NCI-H1930 (cell line): ENCODE data around the gene RPL22L1.
A peak's percentile ranks its signal among the peaks of the same experiment; 100 is the strongest.
"Not testable (repeated sequence)": the region's sequence is repeated elsewhere in the genome, so short reads cannot be mapped to it uniquely, and the experiment has no call there.

Experiments used
- DNase-seq, 2 experiments: peaks; one replicate each; lab custom pipeline; 2025; lab: John Stamatoyannopoulos, UW

RPL22L1 gene

DNA sequence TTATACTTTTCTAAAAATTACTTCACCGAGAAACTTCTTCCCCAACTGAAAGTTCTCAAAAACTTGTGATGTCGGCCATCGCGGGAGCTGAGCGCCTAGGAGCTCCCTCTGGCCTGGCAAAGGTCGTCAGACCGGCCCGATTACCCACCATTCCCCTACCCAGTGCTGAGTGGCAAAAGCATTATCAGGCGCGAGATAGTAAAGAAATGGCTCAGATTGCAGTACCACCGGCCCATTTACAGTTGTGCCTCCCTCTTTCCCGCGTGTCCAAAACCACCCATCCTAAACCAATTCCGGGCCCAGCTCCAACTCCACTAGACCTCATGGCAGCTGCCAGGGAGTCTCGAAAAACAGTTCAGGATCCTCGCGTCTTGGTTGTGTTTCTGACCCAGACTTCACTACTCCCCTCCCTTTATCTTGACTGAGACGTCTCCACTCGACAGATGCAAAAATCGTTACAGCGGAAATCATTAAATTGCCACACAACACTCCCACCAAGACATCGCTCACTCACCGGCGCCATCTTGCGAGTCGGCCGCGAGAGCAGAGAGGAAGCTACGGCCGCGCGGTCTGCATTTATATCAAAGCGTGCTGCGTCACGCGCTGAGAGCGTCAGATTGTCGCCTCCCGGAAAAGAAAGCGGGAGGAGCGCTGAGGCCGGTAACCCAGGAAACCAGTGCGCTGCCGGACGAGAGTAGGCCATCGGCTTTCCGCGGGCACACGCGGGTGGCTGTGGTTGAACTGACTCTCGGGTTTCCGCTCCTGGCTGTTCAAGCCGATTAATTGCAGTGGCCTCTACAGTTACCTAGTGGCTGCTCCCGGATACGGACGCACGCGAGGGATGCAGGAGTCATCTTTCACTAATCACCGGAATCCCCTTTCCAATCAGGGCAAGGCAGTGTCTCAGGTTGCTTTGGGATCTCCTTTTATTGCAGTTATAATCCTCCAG lies at the start of gene RPL22L1:
TSS of gene RPL22L1 (minus strand) at position 551 of the 949 bp plus-strand sequence. CDS start at position 523, 28 bp downstream.
- DNase-seq: no peak

DNA sequence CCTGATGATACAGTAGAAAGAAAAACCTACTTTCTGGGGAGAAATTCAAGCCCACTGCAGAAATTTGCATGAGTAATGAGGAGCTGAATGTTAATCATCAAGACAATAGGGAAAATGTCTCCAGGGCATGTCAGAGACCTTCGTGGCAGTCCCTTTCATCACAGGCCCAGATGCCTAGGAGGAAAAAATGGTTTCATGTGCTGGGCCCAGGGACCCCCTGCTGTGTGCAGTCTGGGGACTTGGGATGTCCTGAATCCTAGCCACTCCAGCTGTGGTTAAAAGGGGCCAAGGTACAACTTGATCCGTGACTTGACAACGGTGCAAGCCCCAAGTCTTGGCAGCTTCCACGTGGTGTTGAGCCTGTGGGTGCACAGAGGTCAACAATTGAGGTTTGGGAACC lies 48.7 kb upstream of the RPL22L1 start:
- DNase-seq: no peak

DNA sequence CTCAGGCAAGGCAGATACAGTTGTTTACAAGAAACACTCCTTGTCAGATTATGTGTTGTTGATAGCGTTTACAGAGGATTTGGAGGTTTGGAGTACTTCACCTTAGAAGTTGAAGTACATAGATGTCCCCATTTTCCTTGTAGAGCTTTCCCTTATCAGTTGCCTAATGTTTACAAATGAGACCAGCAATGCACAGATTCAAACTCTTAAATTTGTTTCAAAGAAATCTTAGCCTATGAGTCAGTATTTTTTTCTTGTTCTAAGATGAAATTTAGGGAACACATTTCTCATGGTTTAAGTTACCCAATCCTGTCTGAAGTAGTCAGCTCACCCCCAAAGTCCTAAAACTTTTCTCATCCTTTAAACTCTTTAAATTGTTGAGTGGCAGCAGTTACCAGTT lies 44.7 kb upstream of the RPL22L1 start:
- DNase-seq: no peak

DNA sequence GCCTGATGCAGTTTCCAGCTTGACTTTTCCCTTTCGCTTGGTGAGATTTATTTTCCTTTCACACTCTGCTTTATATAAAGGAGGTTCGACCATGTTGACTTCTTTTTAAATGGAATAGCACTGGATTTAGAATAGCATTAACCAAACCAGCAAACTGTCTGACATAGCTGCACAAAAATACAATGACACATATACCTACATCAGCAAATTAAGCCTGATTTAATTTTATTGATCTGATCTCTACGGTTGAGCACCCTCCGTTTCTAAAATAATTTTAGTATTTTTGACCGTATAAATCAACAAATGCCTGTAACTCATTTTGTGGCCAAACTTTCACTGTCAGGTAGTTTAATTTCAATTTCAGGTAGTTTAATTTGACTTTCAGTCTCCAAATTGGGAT lies 44.2 kb upstream of the RPL22L1 start:
- no peak for DNase-seq

DNA sequence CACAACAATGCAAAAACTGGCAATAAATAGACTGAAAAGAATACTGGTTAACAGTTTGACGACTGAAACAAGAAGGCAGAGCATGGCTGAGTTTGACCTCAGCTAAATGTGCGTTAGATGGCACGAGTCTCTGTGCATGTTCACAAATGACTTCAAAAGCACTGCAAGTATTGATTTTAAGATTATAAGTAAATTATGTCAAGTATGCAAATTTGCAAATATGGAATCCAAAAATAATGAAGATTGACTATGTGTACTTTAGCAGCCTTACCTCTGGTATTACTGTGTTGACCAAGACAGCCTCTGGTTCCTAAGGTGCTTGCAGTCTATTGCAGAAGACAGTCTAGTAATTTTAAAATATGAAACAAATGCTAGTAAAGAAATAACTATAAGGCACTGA lies 41.1 kb upstream of the RPL22L1 start:
- DNase-seq: no peak

DNA sequence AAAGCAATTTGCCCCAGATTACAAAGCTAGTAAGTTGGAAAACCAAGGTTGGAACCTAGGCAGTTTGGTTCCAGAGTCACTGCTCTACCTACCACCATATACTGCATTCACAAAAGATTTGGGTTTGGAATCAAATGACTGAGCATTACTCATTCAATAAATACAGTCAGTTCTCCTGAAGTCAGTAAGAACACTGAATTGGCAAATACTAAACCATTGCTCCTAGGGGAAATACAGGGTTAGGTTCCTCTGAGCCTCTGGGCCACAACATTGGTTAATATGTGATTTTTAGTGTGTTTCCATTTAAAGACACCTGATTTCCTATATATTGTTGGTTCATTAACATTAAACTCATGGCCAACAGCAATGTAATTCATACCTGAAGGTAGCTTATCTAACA lies 40.5 kb upstream of the RPL22L1 start:
- no peak for DNase-seq

DNA sequence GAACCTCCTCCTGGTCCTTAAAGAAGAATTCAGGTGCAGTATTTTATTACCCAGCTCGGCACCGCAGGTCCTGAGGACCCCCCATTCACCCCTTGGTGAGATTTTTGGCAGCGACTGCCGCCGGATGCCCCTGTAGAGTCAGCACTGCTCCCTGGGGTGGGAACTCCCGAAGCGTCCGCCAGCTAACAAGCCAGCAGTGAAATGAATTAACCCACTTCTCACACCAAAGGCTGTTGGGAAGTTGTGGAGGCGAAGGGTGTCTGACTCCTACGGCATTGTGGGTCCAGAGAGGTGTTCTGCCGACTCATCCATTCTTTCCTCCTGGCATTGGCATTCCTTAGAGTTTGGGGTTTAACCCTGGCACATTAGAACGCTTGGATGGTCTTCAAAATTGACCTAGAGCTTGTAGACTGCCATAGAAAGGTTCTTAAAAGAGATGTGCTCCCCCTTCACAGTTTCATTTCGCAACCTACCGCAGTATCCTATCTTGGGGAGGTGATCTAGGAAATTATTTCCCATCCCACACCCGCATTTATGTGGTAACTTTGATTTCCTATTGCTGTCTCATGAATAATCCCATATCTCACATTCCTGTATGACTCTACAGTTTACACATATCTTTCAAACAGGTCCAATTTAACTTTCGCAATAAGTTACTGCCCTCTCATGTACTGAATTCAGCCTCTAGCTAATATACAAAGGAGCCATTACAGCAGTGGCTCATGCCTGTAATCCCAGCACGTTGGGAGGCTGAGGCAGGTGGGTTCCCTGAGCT lies 39.3 kb upstream of the RPL22L1 start:
- DNase-seq: no peak

DNA sequence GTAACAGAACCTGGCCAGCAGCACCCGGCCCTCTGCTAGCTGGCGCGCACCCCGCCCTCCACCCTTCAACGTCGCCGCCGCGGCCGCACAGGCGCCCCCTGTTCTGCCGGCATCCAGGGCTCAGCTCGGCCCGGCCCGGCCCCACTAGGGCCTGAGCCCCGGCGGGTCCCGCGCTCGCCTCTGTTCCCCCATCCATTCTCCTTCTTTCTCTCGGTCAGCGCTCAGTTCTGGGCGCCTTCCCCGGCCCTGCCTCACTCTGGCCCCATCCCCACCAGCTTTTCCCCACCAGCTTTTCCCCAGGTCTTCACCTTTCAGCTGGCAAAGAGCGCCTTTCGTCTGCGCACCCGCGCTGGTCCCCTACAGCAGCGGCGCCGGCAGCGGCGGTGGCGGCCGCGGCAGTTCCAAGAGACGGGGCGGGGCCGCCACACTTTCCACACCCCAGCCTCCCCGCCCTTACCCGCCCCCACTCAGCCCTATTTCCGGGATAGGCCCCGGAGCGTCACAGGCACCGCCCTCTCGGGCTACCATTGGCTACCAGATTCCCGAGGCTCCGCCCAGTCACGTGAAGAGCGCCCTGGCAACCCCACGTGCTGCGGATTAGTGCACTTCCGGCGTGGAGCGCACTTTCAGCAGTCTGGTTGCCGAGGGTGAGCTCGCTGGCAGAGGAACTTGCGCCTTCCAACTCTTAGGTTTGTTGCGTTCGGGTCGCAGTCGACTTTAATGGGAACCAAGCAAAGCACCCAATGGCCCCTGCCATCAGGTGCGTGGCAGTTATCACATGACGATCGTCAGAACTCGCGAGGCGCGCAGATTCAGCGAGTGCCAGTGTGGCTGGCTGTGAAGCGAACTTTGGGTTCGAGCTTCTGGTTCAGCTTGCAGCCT lies 38.5 kb upstream of the RPL22L1 start, which contains the start of gene EIF5A2:
TSS of gene EIF5A2 (minus strand) at position 403 of the 882 bp plus-strand sequence. CDS start 831 bp downstream, outside the sequence.
- DNase-seq: peak; percentile 91

DNA sequence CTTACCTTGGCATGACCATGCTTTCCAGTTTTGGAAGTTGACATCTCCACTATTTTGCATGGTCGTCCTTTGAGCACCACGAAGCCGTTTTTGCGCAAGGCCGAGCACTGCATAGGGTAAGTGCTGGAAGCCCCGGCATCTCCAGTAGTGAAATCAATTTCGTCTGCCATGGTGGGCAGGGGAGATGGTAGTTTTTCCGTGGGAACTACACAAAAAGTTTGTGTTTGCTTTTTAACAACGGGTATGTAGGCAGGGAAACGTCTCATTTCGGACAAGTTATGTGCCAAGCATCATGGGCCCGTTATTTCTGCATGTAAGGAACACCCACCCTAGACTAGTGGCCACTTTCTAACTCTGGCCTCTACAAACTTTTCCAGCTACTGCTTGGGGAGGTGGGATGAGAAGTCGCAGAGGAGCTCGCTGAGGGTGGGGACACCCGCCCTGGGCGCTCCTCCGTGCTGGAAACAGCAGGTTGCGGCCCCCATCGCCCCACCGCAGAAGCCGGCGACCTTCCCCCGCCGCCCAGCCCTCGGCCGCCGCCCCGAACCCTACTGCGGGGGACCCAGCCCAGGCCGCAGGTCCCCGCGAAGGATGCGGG lies 37.7 kb upstream of the RPL22L1 start:
- DNase-seq: no peak

DNA sequence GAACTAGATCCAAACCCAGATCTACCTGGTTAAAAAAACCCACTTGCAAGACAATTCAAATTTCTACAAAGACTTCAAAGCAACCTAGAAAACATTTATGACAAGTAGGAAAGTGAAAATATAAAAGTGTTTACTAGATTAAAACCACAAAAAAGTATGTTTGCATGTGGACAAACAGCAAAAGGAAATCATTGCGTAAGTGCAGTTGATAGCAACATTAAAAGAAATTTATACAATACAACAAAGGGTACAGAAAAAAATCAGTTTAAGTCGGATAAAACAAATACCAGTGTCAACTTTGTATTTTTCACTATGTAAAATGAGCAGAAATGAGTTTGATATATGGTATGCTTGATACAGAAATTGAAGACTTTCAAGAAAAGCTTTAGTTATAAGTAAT lies 35.9 kb upstream of the RPL22L1 start:
- no peak for DNase-seq

DNA sequence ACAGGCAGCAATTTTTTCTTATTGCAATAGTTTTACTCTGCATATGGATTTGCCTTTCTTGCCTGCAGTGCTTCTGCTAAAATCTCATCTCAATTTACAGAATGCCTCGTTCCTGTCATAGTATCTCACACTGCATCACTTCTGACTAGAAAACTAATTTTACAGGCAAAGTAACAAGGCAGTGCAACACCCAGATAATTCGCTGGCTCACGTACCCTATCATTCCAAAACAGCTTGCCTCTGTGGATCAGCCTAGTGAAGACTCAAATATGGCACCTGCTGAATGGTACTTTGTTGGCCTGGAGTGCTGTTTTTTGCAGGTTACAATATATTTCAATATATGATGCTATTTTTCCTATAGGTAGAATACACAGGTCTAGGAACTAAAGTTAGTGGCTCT lies 33.1 kb upstream of the RPL22L1 start:
- no peak for DNase-seq

DNA sequence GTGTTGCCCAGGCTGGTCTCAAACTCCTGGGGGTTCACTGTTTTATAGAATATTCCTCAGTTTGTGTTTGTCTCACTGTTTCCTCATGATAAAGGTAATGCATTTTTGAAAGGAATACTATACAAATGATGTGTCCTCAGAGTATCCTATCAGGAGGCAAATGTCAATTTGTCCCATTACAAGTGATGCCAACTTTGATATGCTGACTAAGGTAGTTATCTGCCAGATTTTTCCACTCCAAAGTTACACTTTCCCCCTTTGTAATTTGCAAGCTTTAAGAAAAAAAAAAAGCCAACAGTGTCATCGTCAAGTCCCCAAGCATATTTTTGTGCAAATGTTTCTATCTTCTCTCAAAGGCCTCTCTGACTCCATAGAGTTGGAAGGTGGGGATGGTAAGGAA lies 29.5 kb upstream of the RPL22L1 start:
- no peak for DNase-seq

DNA sequence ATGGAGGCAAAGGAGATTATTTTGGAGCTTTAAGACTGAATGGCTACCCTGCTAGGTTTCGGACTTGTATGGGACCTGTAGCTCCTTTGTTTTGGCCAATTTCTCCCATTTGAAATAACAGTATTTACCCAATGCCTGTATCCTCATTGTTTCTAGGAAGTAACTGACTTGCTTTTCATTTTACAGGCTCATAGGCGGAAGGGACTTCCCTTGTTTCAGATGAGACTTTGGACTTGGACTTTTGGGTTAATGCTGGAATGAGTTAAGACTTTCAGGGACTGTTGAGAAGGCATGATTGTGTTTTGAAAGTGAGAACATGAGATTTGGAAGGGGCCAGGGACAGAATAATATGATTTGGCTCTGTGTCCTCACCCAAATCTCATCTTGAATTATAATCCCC lies 28.0 kb upstream of the RPL22L1 start:
- DNase-seq: no peak

DNA sequence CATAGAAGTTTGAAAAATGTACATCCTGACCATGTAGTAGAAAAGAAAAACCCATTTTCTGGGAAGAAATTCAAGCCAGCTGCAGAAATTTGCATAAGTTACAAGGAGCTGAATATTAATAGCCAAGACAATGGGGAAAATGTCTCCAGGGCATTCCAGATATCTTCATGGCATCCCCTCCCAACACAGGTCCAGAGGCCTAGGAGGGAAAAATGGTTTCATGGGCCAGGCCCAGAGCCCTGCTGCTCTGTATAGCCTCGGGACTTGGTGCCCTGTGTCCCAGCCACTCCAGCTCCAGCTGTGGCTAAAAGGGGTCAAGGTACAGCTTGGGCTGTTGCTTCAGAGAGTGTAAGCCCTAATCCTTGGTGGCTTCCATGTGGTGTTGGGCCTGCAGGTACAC lies 27.2 kb upstream of the RPL22L1 start:
- DNase-seq: not testable (repeated sequence)

DNA sequence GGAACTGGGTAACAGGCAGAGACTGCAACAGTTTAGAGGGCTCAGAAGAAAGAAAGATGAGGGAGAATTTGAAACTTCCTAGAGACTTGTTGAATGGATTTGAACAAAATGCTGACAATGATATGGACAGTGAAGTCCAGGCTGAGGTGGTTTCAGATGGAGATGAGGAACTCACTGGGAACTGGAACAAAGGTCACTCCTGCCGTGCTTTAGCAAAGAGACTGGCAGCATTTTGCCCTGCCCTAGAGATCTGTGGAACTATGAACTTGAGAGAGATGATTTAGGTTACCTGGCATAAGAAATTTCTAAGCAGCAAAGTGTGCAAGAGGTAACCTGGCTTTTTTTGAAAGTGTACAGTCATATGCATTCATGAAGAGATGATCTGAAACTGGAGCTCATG lies 26.8 kb upstream of the RPL22L1 start:
- no peak for DNase-seq

DNA sequence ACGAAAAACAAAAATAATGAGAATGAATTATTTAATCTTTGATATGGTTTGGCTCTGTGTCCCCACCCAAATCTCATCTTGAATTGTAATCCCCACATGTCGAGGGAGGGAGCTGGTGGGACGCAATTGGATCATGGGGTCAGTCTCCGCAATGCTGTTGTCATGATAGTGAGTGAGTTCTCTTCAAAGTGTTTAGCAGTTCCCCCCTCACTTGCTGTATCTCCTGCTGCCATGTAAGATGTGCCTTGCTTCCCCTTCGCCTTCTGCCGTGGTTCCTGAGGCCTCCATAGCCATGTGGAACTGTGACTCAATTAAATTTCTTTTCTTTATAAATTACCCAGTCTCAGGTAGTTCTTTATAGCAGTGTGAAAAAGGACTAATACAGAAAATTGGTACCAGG lies 26.3 kb upstream of the RPL22L1 start:
- DNase-seq: not testable (repeated sequence)

DNA sequence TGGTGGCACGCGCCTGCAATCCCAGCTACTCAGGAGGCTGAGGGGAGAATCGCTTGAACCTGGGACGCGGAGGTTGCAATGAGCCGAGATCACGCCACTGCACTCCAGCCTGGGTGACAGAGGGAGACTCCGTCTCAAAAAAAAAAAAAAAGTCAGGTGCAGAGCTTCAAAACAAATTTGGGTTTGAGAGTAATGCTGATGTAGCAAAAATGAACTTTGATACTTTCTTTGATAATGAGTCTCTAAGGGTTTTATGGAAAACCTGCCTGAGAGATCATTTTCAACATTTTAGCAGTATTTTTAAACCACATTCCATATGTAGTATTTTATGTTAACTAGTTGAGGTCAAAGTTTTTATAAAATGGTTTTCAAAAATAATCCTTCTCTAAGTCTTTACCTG lies 23.9 kb upstream of the RPL22L1 start:
- DNase-seq: no peak

DNA sequence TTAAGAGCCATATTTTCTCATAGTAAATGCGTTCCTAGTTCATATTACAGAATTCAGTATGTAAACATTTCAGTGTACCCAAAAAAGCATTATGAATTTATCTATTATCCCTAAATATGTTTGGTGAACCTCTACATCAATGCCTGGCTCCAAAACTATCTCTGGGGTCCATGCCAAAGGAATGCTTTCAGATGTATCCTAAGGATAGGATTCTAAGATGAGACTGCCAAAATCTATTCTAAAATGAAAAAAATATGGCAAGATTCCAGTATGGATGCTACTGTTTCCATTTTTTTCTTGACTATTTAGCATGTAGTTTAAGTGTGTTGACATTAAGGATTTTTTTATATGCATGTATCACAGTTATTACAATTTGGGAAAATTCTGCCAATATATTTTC lies 19.6 kb upstream of the RPL22L1 start:
- no peak for DNase-seq

DNA sequence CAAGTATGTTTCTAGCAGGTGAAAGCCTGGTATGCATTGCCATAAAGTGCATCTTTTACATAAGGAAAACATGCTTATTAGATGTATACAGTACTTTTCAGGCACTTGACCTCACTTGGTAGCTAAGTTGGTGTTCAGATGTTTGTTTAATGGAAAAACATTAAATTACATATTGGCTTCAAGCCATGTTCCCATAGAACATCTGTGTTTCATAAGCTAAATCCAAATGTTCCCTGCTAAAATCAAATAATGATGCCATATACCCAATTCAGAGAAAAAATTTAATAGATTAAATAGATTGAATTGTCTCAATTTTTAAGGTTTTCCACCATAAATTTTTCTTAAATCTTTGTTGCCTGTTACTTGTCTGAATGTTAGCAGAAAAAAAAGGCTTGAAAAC lies 19.1 kb upstream of the RPL22L1 start:
- no peak for DNase-seq

DNA sequence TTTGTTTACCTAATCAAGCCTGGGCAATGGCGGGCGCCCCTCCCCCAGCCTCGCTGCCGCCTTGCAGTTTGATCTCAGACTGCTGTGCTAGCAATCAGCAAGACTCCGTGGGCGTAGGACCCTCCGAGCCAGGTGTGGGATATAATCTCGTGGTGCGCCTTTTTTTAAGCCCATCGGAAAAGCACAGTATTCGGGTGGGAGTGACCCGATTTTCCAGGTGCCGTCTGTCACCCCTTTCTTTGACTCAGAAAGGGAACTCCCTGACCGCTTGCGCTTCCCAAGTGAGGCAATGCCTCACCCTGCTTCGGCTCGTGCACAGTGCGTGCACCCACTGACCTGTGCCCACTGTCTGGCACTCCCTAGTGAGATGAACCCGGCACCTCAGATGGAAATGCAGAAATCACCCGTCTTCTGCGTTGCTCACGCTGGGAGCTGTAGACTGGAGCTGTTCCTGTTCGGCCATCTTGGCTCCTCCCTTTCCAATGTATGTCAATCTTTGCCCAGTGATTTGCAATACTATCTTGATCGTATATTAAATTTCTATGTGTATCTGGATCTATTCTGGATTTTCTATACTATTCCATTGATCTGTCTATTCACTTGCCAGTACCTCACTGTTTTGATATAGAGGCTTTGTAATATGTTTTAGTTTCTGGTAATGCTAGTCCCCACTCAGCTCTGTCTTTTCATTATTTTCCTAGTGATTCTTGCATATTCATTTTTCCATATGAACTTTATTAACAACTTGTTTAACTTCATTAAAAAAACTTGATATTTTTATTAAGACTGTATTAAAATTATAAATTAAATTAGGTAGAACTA lies 14.3 kb upstream of the RPL22L1 start:
- not testable (repeated sequence) for DNase-seq

DNA sequence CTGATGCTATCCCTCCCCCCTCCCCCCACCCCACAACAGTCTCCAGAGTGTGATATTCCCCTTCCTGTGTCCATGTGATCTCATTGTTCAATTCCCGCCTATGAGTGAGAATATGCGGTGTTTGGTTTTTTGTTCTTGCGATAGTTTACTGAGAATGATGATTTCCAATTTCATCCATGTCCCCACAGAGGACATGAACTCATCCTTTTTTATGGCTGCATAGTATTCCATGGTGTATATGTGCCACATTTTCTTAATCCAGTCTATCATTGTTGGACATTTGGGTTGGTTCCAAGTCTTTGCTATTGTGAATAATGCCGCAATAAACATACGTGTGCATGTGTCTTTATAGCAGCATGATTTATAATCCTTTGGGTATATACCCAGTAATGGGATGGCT lies 8.7 kb upstream of the RPL22L1 start:
- not testable (repeated sequence) for DNase-seq
